Keratinocyte (primary cell): Measurements from ENCODE around the gene CCDC102A. TPM values are rescaled to one million over a fixed set of nuclear protein-coding genes. Genes with fewer than 3 reads are reported as not detected.

ENCODE experiments used
- DNase-seq: peaks from one replicate; pipeline ENCODE4 v3.0.0-alpha.2; 2011; ENCODE audit warnings: low read depth, missing footprints, low spot score
- FAIRE-seq: peaks from 2 replicates; lab custom pipeline; 2011; peaks lifted over from hg19 to GRCh38; lab: Jason Lieb, UNC
- H2AFZ ChIP-seq: 2 replicates; pipeline ENCODE4 v1.6.0; 2012; ENCODE audit warnings: low read length, control low read depth, inconsistent platforms; ENCODE audit not compliant: control insufficient read depth
- H3K27ac ChIP-seq: 2 replicates; pipeline ENCODE4 v1.5.1; 2011; ENCODE audit warnings: low read length; ENCODE audit not compliant: control insufficient read depth, insufficient read depth
- H3K27me3 ChIP-seq: 3 replicates; pipeline ENCODE4 v1.6.0; 2011; ENCODE audit warnings: low read length; ENCODE audit not compliant: control insufficient read depth, insufficient read depth; ENCODE audit errors: extremely low read depth
- H3K36me3 ChIP-seq, 2 experiments: 2 replicates in 1 of 2; 3 replicates in 1 of 2; pipeline ENCODE4 v1.5.1; 2011; ENCODE audit warnings: low read length in 2 of 2, mild to moderate bottlenecking in 1 of 2; ENCODE audit not compliant: control insufficient read depth in 2 of 2, insufficient read depth in 2 of 2; ENCODE audit errors: extremely low read depth in 1 of 2
- H3K4me1 ChIP-seq: 3 replicates; pipeline ENCODE4 v1.5.1; 2011; ENCODE audit warnings: low read length; ENCODE audit not compliant: control insufficient read depth, insufficient read depth; ENCODE audit errors: extremely low read depth
- H3K4me2 ChIP-seq: 3 replicates; pipeline ENCODE4 v1.6.0; 2011; ENCODE audit warnings: low read depth, low read length; ENCODE audit not compliant: control insufficient read depth, insufficient read depth; ENCODE audit errors: extremely low read depth
- H3K4me3 ChIP-seq, 3 experiments: fragments of 200-600 bp in 1 of 3; sonication (generic) in 1 of 3; 2 replicates in 2 of 3; 3 replicates in 1 of 3; pipeline ENCODE4 v1.5.1; 2011 to 2016; ENCODE audit warnings: low read length in 3 of 3, mild to moderate bottlenecking in 3 of 3, control low read depth in 2 of 3, inconsistent platforms in 1 of 3, low read depth in 1 of 3, mixed read lengths in 1 of 3, mixed run types in 1 of 3, moderate library complexity in 1 of 3; ENCODE audit not compliant: control insufficient read depth in 2 of 3, insufficient read depth in 2 of 3; ENCODE audit errors: extremely low read depth in 1 of 3
- H3K79me2 ChIP-seq: 2 replicates; pipeline ENCODE4 v1.6.0; 2012; ENCODE audit warnings: low read length; ENCODE audit not compliant: control insufficient read depth, insufficient read depth
- H3K9ac ChIP-seq: 3 replicates; pipeline ENCODE4 v1.6.0; 2011; ENCODE audit warnings: low read length; ENCODE audit not compliant: control insufficient read depth, insufficient read depth; ENCODE audit errors: extremely low read depth
- H3K9me1 ChIP-seq: 3 replicates; pipeline ENCODE4 v1.6.0; 2011; ENCODE audit warnings: low read length; ENCODE audit not compliant: control insufficient read depth, insufficient read depth; ENCODE audit errors: extremely low read depth
- H3K9me3 ChIP-seq: 2 replicates; pipeline ENCODE4 v1.5.1; 2012; ENCODE audit warnings: low read depth, low read length; ENCODE audit not compliant: control insufficient read depth
- H4K20me1 ChIP-seq: 3 replicates; pipeline ENCODE4 v1.6.0; 2011; ENCODE audit warnings: low read length; ENCODE audit not compliant: control insufficient read depth, insufficient read depth; ENCODE audit errors: extremely low read depth
- EZH2 ChIP-seq: IDR thresholded peaks from one replicate; pipeline ENCODE4 v1.6.1; 2012; ENCODE audit warnings: inconsistent platforms, mild to moderate bottlenecking, low read length, moderate library complexity
- dilution Hi-C: fragments of 300-500 bp; cut with MboI; formaldehyde crosslinking; loops from one replicate; pipeline ENCODE4 v1.7.0; 2020; ENCODE audit warnings: low sequenced_read_pairs; ENCODE audit not compliant: extremely low pct_ligation_motif_present
- polyA plus RNA-seq, 5 experiments: library from polyadenylated mRNA; depleted of rRNA in 3 of 5; stranded (reverse) in 3 of 5; stranded (forward) in 1 of 5; unstranded in 1 of 5; fragments of >200 nt; gene quantifications; 1 replicate in 1 of 5; 2 replicates in 3 of 5; 3 replicates in 1 of 5; pipeline versions ENCODE4 v1.2.1 to v1.2.3, GENCODE V29; 2011 to 2012; ENCODE audit warnings: missing spikeins in 2 of 5, low read depth in 1 of 5, low replicate concordance in 1 of 5
- TF ChIP-seq, protein P1 (sequence below), 3 experiments: IDR thresholded peaks in 1 of 3; conservative IDR thresholded peaks in 1 of 3; optimal IDR thresholded peaks in 1 of 3; 2 replicates in 2 of 3; 3 replicates in 1 of 3; pipeline versions ENCODE3 to v1.5.1; 2011; ENCODE audit warnings: low read length in 3 of 3, mild to moderate bottlenecking in 3 of 3, moderate library complexity in 2 of 3, control low read depth in 1 of 3, inconsistent platforms in 1 of 3; ENCODE audit not compliant: insufficient read depth in 2 of 3; ENCODE audit errors: extremely low read depth in 1 of 3

CCDC102A gene
- polyA plus RNA-seq, 1 donor (not counting 4 experiments of a cell fraction or from before 2014, with no cell fraction given): 2.2 TPM

- Histone ChIP-seq H3K9ac (no peak overlapping the region), H3K79me2 (no peaks in the 10 kb centered on the region), H3K9me3 (no peaks in the 10 kb centered on the region), H4K20me1 (no peaks in the 10 kb centered on the region), H3K4me1 (no peaks in the 10 kb centered on the region), H3K27ac (no peak overlapping the region), H3K4me2 (no peak overlapping the region), H2AFZ (no peak overlapping the region), H3K4me3 (no peak overlapping the region), H3K36me3 (no peaks in the 10 kb centered on the region), H3K27me3 (no peaks in the 10 kb centered on the region), H3K9me1 (no peaks in the 10 kb centered on the region)
- DNase-seq: no peak
- TF ChIP-seq, protein P1, sequence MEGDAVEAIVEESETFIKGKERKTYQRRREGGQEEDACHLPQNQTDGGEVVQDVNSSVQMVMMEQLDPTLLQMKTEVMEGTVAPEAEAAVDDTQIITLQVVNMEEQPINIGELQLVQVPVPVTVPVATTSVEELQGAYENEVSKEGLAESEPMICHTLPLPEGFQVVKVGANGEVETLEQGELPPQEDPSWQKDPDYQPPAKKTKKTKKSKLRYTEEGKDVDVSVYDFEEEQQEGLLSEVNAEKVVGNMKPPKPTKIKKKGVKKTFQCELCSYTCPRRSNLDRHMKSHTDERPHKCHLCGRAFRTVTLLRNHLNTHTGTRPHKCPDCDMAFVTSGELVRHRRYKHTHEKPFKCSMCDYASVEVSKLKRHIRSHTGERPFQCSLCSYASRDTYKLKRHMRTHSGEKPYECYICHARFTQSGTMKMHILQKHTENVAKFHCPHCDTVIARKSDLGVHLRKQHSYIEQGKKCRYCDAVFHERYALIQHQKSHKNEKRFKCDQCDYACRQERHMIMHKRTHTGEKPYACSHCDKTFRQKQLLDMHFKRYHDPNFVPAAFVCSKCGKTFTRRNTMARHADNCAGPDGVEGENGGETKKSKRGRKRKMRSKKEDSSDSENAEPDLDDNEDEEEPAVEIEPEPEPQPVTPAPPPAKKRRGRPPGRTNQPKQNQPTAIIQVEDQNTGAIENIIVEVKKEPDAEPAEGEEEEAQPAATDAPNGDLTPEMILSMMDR (optimal IDR thresholded peaks at IDR 0.05 in 1 of 3, IDR thresholded peaks at IDR 0.05 in 1 of 3, conservative IDR thresholded peaks at IDR 0.05 in 1 of 3; ENCODE audit: extremely low read depth in 1 of 3, insufficient read depth in 2 of 3, low read length in 3 of 3): no peak
- no peak for TF ChIP-seq EZH2
- dilution Hi-C loops: no loop called here
- no peak for FAIRE-seq
Observed at GRCh38 chr16:57493767-57494166, 42.6 kb downstream of the CCDC102A start.

- H3K27ac ChIP-seq: no peak overlapping the region
- DNase-seq (no peak), FAIRE-seq (no peak)
- TF ChIP-seq EZH2: no peak
- TF ChIP-seq, protein P1 (optimal IDR thresholded peaks at IDR 0.05 in 1 of 3, IDR thresholded peaks at IDR 0.05 in 1 of 3, conservative IDR thresholded peaks at IDR 0.05 in 1 of 3; ENCODE audit: extremely low read depth in 1 of 3, insufficient read depth in 2 of 3, low read length in 3 of 3): no peak
- H3K4me2 ChIP-seq: no peak overlapping the region
- H4K20me1 ChIP-seq: no peaks in the 10 kb centered on the region
- H3K27me3 ChIP-seq: no peaks in the 10 kb centered on the region
- no peaks in the 10 kb centered on the region for H3K36me3 ChIP-seq
- H3K9ac ChIP-seq: no peak overlapping the region
- dilution Hi-C loops: no loop called here
- no peaks in the 10 kb centered on the region for H3K79me2 ChIP-seq
- H2AFZ ChIP-seq: no peak overlapping the region
- H3K4me3 ChIP-seq: no peak overlapping the region
- H3K4me1 ChIP-seq: peaks cover 17% of the 10 kb centered on the region
- no peaks in the 10 kb centered on the region for H3K9me1 ChIP-seq
- no peaks in the 10 kb centered on the region for H3K9me3 ChIP-seq
Observed at GRCh38 chr16:57489229-57489628, 47.1 kb downstream of the CCDC102A start.
